ENCODE measurements around the gene GHRHR. TPM values are rescaled to one million over a fixed set of nuclear protein-coding genes. Genes with fewer than 3 reads are reported as not detected.

GHRHR gene
- total and polyA plus RNA-seq, 10 of the 15 experiments (the other 5 are each of a cell fraction or from before 2014, with no cell fraction given), result not detected

DNA sequence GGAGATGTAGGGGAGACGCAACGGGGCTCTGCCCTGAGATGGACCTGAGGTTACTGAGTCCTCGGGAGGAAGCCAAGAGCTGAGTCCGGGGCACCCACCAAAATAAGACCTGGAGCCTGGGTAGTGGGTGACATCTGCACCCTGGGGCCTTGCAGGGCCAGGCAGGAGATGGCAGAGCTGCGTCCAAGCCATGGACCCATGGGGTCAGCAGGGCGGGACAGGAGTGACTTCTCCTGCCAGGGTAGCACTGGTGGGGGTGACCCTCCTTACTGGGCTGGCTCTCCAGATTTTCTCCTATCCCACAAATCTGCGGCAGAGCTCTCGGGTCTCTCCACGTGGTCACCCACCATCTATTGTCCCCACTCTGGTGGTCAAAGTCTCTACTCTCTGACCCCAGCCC is 2.1 kb downstream of the GHRHR start:
- no peaks in the 10 kb centered on the region for H3K36me3 ChIP-seq (ENCODE audit: control insufficient read depth in 2 of 2, insufficient read depth in 2 of 2, low read length in 1 of 2)
- no peaks in the 10 kb centered on the region for H4K20me1 ChIP-seq (ENCODE audit: control insufficient read depth, insufficient read depth)
- no peak overlapping the region for H3K27ac ChIP-seq (ENCODE audit: control insufficient read depth, insufficient read depth)
- intact Hi-C loops (cut with micrococcal nuclease; ENCODE audit: unreplicated experiment) (no loop called here), in situ Hi-C loops (cut with MboI) (no loop called here)
- H3K4me3 ChIP-seq, result no peak overlapping the region
- CTCF ChIA-PET, result interaction anchor here (1.2 kb wide), 1 partner anchor 18 kb away, joined by 3 read pairs; no protein-coding TSS in a partner anchor
- H3K9ac ChIP-seq (ENCODE audit: control insufficient read depth, insufficient read depth, low read length), result no peak overlapping the region
- SMC1A ChIA-PET (ENCODE audit: uncharacterized antibody, unreplicated experiment), result no interaction called here
- H3K9me3 ChIP-seq (replicated peaks; ENCODE audit: control insufficient read depth, insufficient read depth, low read length), result no peaks in the 10 kb centered on the region
- TF ChIP-seq JUND (IDR thresholded peaks at IDR 0.05; ENCODE audit: low read depth, low read length), result no peak
- no peak for TF ChIP-seq TCF12 (IDR thresholded peaks at IDR 0.05; ENCODE audit: low read depth, low read length)
- no peak for TF ChIP-seq NR2C1 (IDR thresholded peaks at IDR 0.05)
- TF ChIP-seq FOXK2 (IDR thresholded peaks at IDR 0.05), result no peak
- TF ChIP-seq CBFB (IDR thresholded peaks at IDR 0.05; ENCODE audit: low read depth), result no peak
- no peak for TF ChIP-seq WRNIP1 (IDR thresholded peaks at IDR 0.05; ENCODE audit: borderline replicate concordance, low read depth, low read length)
- RAD21 ChIA-PET (ENCODE audit: unreplicated experiment), result no interaction called here
- ATAC-seq (no peak), DNase-seq (ENCODE audit: low read depth, low spot score) (no peak), FAIRE-seq (no peak)
- WGBS (ENCODE audit: insufficient coverage, insufficient replicate concordance, low lambda C conversion rate, missing lambda C conversion rate), result 42% methylated on average over 9 of the region's 9 CpGs
- POLR2A ChIA-PET, result no interaction called here
- H3K4me1 ChIP-seq (ENCODE audit: control insufficient read depth, insufficient read depth, low read length), result no peaks in the 10 kb centered on the region
- H3K79me2 ChIP-seq (ENCODE audit: control insufficient read depth, insufficient read depth, low read length), result no peaks in the 10 kb centered on the region
- no TSS peak for BruUV-seq (replicated peaks)
- no peak overlapping the region for H3K4me2 ChIP-seq (ENCODE audit: control insufficient read depth, insufficient read depth)
- no peaks in the 10 kb centered on the region for H3K27me3 ChIP-seq (replicated peaks in 1 of 2; ENCODE audit: control insufficient read depth in 2 of 2, insufficient read depth in 2 of 2, low read length in 1 of 2)
- no peak overlapping the region for H2AFZ ChIP-seq (ENCODE audit: control insufficient read depth, low read depth, low read length)

DNA sequence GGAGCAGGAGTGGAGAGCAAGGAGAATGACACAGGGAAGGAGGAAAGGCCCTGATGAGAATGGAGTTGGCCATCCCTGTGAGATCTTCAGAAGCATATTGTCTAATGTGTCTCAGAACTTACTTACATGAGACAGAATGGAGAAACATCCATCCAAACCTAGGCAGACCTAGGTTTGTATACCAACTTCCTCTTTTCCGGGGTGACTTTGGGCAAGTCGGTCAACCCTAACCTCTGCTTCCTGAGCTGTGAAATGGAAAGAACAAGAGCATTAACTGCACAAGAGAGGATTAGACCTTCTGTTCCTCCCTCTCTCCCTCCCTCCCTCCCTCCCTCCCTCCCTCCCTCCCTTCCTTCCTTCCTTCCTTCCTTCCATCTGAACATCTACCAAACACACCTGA is 4.5 kb downstream of the GHRHR start:
- no peak overlapping the region for H3K4me2 ChIP-seq (ENCODE audit: control insufficient read depth, insufficient read depth)
- no peak for DNase-seq (ENCODE audit: low read depth, low spot score)
- TF ChIP-seq MXI1 (IDR thresholded peaks at IDR 0.05; ENCODE audit: low read depth, low read length) (no peak), SPI1 (IDR thresholded peaks at IDR 0.05; ENCODE audit: borderline replicate concordance, insufficient read depth, low read depth, low read length) (peak; percentile 31; the same call in 1 of the 2 replicates)
- H3K27ac ChIP-seq (ENCODE audit: control insufficient read depth, insufficient read depth), result no peak overlapping the region
- H4K20me1 ChIP-seq (ENCODE audit: control insufficient read depth, insufficient read depth), result no peaks in the 10 kb centered on the region
- H2AFZ ChIP-seq (ENCODE audit: control insufficient read depth, low read depth, low read length), result no peak overlapping the region
- 0% methylated on average over 2 of the region's 2 CpGs for WGBS (ENCODE audit: insufficient coverage, insufficient replicate concordance, low lambda C conversion rate, missing lambda C conversion rate)
- BruUV-seq (replicated peaks), result no TSS peak
- no peaks in the 10 kb centered on the region for H3K9me3 ChIP-seq (replicated peaks; ENCODE audit: control insufficient read depth, insufficient read depth, low read length)
- H3K36me3 ChIP-seq (ENCODE audit: control insufficient read depth in 2 of 2, insufficient read depth in 2 of 2, low read length in 1 of 2), result no peaks in the 10 kb centered on the region
- CTCF ChIA-PET, result interaction anchor here (0.9 to 11.3 kb wide), 2 partner anchors 30 to 32 kb away, joined by 3 to 159 read pairs; no protein-coding TSS in a partner anchor
- no peaks in the 10 kb centered on the region for H3K4me1 ChIP-seq (ENCODE audit: control insufficient read depth, insufficient read depth, low read length)
- H3K27me3 ChIP-seq (replicated peaks in 1 of 2; ENCODE audit: control insufficient read depth in 2 of 2, insufficient read depth in 2 of 2, low read length in 1 of 2), result no peaks in the 10 kb centered on the region
- intact Hi-C loops (cut with micrococcal nuclease; ENCODE audit: unreplicated experiment) (no loop called here), in situ Hi-C loops (cut with MboI) (no loop called here)
- no peak overlapping the region for H3K9ac ChIP-seq (ENCODE audit: control insufficient read depth, insufficient read depth, low read length)
- H3K79me2 ChIP-seq (ENCODE audit: control insufficient read depth, insufficient read depth, low read length), result no peaks in the 10 kb centered on the region
- POLR2A ChIA-PET, result no interaction called here
- no peak overlapping the region for H3K4me3 ChIP-seq
- SMC1A ChIA-PET (ENCODE audit: uncharacterized antibody, unreplicated experiment), result interaction anchor here (1.2 kb wide), 1 partner anchor 30 kb away, joined by 3 read pairs; no protein-coding TSS in a partner anchor
- FAIRE-seq, result peak; percentile 59
- RAD21 ChIA-PET (ENCODE audit: unreplicated experiment), result no interaction called here
- peak; percentile 62 for ATAC-seq

All from GM12878 (cell line).